Measurements from ENCODE around the gene KLHL40. TPM values are rescaled to one million over a fixed set of nuclear protein-coding genes. Genes with fewer than 3 reads are reported as not detected.

KLHL40 gene
- total RNA-seq, 1 donor from 2014 or later, result not detected

DNA sequence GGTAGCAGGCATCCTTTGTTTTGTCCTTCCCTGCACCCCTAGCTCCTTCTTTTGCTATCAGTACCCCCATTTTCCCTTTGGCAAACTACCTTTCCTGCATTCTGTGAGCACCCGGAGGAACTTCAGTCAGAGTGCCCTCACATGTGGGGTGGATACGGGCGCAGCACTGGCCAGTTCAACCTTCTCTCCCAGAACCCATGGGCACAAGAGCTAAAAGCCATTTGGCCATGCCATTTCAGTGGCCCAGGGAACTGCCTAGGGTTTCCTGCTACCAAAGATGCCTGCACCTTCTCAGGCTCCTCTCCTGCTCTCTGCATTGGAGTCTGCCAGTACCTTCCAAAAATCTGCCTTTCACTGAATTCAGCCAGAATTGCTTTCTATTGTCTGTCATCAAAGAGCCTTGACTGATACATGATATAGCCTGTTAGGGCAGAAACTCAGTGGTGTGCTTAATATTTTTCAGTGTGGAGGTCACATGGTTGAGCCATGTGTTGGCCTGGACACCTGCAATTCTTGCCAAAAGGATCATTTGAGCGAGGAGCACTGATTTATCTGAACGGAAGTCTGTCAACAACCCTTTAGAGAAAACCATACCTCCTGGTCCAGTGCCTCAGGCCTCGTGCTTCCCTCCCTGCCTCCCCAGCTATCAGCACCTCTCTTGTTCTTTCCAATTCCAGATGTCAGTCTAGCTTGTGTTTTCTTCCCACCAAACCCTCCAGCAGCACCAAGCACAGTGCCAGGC, 44.2 kb downstream of the KLHL40 start:
- no peaks in the 10 kb centered on the region for H3K36me3 Mint-ChIP-seq (ENCODE audit: low read depth)
- no peak overlapping the region for H3K27ac Mint-ChIP-seq
- H3K4me1 Mint-ChIP-seq, result no peaks in the 10 kb centered on the region
- no peak overlapping the region for H3K4me3 Mint-ChIP-seq
- intact Hi-C loops (cut with micrococcal nuclease), result no loop called here
- TF ChIP-seq, protein P1, sequence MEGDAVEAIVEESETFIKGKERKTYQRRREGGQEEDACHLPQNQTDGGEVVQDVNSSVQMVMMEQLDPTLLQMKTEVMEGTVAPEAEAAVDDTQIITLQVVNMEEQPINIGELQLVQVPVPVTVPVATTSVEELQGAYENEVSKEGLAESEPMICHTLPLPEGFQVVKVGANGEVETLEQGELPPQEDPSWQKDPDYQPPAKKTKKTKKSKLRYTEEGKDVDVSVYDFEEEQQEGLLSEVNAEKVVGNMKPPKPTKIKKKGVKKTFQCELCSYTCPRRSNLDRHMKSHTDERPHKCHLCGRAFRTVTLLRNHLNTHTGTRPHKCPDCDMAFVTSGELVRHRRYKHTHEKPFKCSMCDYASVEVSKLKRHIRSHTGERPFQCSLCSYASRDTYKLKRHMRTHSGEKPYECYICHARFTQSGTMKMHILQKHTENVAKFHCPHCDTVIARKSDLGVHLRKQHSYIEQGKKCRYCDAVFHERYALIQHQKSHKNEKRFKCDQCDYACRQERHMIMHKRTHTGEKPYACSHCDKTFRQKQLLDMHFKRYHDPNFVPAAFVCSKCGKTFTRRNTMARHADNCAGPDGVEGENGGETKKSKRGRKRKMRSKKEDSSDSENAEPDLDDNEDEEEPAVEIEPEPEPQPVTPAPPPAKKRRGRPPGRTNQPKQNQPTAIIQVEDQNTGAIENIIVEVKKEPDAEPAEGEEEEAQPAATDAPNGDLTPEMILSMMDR (IDR thresholded peaks at IDR 0.05), result no peak
- DNase-seq (no peak), ATAC-seq (ENCODE audit: low read depth) (no peak)
- H3K9me3 Mint-ChIP-seq, result no peaks in the 10 kb centered on the region
- POLR2A ChIA-PET, result no interaction called here
- H3K27me3 Mint-ChIP-seq, result peaks cover 5% of the 10 kb centered on the region
- CTCF ChIA-PET, result no interaction called here

DNA sequence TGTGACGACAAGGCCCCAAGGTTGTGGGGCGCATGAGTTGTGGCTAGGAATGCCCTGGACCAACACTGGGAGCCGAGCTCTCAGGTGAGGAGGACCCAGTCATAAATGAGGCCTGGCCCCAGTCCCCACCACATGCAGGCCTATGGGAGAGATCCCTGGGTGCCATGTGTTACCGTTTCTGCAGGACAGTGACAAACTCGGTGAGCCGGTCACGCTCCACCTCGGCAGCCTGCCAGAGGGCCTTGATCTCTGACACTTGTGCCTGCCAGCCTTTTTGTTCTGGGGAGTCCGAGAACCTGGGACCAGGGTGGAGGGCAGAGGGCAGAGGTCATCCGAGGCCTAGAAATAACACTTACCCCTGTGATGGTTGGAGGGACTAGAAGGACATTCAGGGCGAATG, 45.0 kb downstream of the KLHL40 start:
- no peak for ATAC-seq (ENCODE audit: low read depth)
- Mint-ChIP-seq H3K9me3 (no peaks in the 10 kb centered on the region), H3K27me3 (peaks cover 5% of the 10 kb centered on the region), H3K27ac (no peak overlapping the region), H3K4me3 (no peak overlapping the region), H3K4me1 (no peaks in the 10 kb centered on the region), H3K36me3 (ENCODE audit: low read depth) (no peaks in the 10 kb centered on the region)
- intact Hi-C loops (cut with micrococcal nuclease), result no loop called here
- CTCF ChIA-PET, result no interaction called here
- no peak for DNase-seq
- POLR2A ChIA-PET, result no interaction called here
- TF ChIP-seq, protein P1 (IDR thresholded peaks at IDR 0.05), result no peak

DNA sequence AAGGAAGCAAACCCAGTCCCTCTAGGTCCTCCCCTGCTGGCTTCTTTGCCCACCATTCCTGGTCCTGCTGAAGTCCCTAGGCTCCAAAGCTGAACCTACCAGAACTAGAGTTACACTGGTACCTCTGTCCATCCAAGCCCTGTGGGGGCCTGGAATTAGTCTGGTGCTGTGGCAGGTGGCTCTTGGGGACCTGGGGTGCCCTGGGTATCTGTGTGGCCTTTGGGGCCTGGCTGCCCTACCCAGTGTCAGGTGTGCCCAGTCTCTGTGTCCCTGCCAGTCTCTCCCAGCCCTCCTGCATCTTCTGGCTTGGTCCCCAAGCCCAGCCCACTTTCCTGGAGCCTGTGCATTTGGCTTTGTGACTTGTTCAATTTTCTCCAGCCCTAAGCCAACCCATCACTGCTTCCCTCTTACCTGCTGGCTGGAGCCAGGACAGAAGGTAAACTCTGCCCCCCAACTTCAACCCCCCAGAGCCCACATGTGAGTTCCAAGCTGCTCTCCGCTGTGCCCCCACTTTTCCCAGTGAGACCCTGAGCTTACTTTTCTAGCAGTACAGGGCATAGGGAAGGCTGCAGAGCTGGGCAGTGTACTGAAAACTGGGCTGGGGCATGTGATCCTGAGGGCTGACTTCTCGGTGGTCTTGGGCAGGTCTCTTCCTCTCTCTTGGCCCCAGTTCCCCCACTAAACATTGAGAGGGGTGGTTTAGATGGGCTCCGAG, 45.5 kb downstream of the KLHL40 start:
- ATAC-seq (ENCODE audit: low read depth) (no peak), DNase-seq (no peak)
- Mint-ChIP-seq H3K27me3 (peaks cover under 1% of the 10 kb centered on the region), H3K9me3 (no peaks in the 10 kb centered on the region), H3K4me3 (no peak overlapping the region), H3K4me1 (no peaks in the 10 kb centered on the region), H3K27ac (no peak overlapping the region), H3K36me3 (ENCODE audit: low read depth) (no peaks in the 10 kb centered on the region)
- POLR2A ChIA-PET, result interaction anchor here (0.6 kb wide), 1 partner anchor 73 kb away, joined by 6 read pairs; the partner anchor contains the start of gene HIGD1A
- TF ChIP-seq, protein P1 (IDR thresholded peaks at IDR 0.05), result no peak
- intact Hi-C loops (cut with micrococcal nuclease), result no loop called here
- CTCF ChIA-PET, result no interaction called here

DNA sequence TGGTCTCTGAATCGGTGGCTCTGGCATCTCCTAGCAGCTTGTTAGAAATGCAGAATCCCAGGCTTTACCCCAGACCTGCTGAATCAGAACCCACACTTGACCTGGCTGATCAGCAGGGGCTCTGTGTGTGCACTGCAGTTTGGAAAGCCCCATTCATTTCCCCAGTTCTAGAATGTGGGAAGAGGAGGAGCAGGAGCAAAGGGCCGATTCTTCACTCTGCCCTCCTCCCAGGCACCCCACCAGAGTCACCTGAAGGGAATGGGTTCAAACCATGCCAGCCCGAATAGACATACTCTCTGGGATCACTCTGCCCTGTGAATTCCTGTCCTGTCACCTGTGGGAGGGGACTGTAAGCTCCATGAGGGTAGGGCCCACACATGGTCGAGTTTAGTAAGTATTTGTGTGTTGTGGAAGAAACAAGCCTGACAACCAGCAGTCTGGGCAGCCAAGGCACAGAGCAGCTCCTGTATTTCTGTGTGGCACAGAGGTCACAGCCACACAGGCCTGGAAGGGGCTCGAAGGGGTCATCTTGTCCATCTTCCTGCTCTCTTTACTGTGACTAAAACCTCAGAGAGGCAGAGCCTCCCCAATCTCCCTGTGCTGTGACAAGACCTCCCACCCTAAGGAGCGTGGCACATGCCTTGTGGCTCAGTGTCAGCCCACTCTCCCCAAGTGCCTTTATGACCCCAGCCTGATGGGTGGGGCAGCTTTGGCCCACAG, 46.3 kb downstream of the KLHL40 start:
- no peak overlapping the region for H3K27ac Mint-ChIP-seq
- DNase-seq (no peak), ATAC-seq (ENCODE audit: low read depth) (no peak)
- H3K27me3 Mint-ChIP-seq, result no peaks in the 10 kb centered on the region
- H3K4me3 Mint-ChIP-seq, result no peak overlapping the region
- ChIA-PET POLR2A (interaction anchor here (0.6 kb wide), 1 partner anchor 72 kb away, joined by 6 read pairs; the partner anchor contains the start of gene HIGD1A), CTCF (no interaction called here)
- no peaks in the 10 kb centered on the region for H3K9me3 Mint-ChIP-seq
- no peaks in the 10 kb centered on the region for H3K4me1 Mint-ChIP-seq
- TF ChIP-seq, protein P1 (IDR thresholded peaks at IDR 0.05), result no peak
- intact Hi-C loops (cut with micrococcal nuclease), result no loop called here
- H3K36me3 Mint-ChIP-seq (ENCODE audit: low read depth), result no peaks in the 10 kb centered on the region
